Parathyroid adenoma (tissue), 2 donors: ENCODE measurements around the gene RBP4.

ENCODE experiments used
- H2AFZ ChIP-seq: fragments of 300-600 bp; sonication (generic); one replicate; pipeline ENCODE4 v1.7.0; 2017; ENCODE audit warnings: antibody characterized with exemption, mild to moderate bottlenecking
- H3K27ac ChIP-seq: fragments of 300-600 bp; sonication (generic); one replicate; pipeline ENCODE4 v1.7.0; 2017
- H3K27me3 ChIP-seq: fragments of 300-600 bp; sonication (generic); one replicate; pipeline ENCODE4 v1.7.0; 2017; ENCODE audit warnings: low read length; ENCODE audit not compliant: control insufficient read depth, insufficient read depth
- H3K36me3 ChIP-seq: fragments of 300-600 bp; sonication (generic); one replicate; pipeline ENCODE4 v1.7.0; 2017; ENCODE audit warnings: low read length; ENCODE audit not compliant: control insufficient read depth, insufficient read depth
- H3K4me1 ChIP-seq: fragments of 300-600 bp; sonication (generic); one replicate; pipeline ENCODE4 v1.7.0; 2017; ENCODE audit warnings: control low read depth
- H3K4me2 ChIP-seq: fragments of 300-600 bp; sonication (generic); one replicate; pipeline ENCODE4 v1.7.0; 2017; ENCODE audit warnings: low read length
- H3K4me3 ChIP-seq: fragments of 300-600 bp; sonication (generic); one replicate; pipeline ENCODE4 v1.7.0; 2017; ENCODE audit warnings: low read depth, low read length
- H3K79me2 ChIP-seq: fragments of 300-600 bp; sonication (generic); one replicate; pipeline ENCODE4 v1.7.0; 2017; ENCODE audit warnings: control low read depth
- H3K9ac ChIP-seq: fragments of 300-600 bp; sonication (generic); one replicate; pipeline ENCODE4 v1.7.0; 2017; ENCODE audit warnings: mild to moderate bottlenecking
- H3K9me3 ChIP-seq: fragments of 300-600 bp; sonication (generic); one replicate; pipeline ENCODE4 v1.7.0; 2017; ENCODE audit warnings: low read length; ENCODE audit not compliant: control insufficient read depth
- CTCF ChIP-seq: fragments of 300-600 bp; sonication (generic); IDR thresholded peaks from one replicate; pipeline ENCODE4 v1.7.0; 2017; ENCODE audit warnings: antibody characterized with exemption, mild to moderate bottlenecking
- donor health status: primary hyperparathyroidism.

RBP4 gene

GRCh38 chr10:93593749-93594148 is 7.3 kb downstream of the RBP4 start:
- Histone ChIP-seq H3K79me2 (no peaks in the 10 kb centered on the region), H3K4me3 (no peak overlapping the region), H3K27me3 (no peaks in the 10 kb centered on the region), H2AFZ (no peak overlapping the region), H3K9me3 (no peaks in the 10 kb centered on the region), H3K4me1 (no peaks in the 10 kb centered on the region), H3K27ac (no peak overlapping the region), H3K36me3 (no peaks in the 10 kb centered on the region), H3K4me2 (no peak overlapping the region), H3K9ac (no peak overlapping the region)
- no peak for TF ChIP-seq CTCF

- TF ChIP-seq CTCF, result no peak
- Histone ChIP-seq H3K27ac (no peak overlapping the region), H3K27me3 (no peaks in the 10 kb centered on the region), H3K36me3 (no peaks in the 10 kb centered on the region), H3K9ac (no peak overlapping the region), H2AFZ (no peak overlapping the region), H3K4me2 (no peak overlapping the region), H3K4me3 (no peak overlapping the region), H3K9me3 (no peaks in the 10 kb centered on the region), H3K4me1 (no peaks in the 10 kb centered on the region), H3K79me2 (no peaks in the 10 kb centered on the region)
Measured at GRCh38 chr10:93593254-93593653, 7.8 kb downstream of the RBP4 start.

- H3K79me2 ChIP-seq, result no peaks in the 10 kb centered on the region
- no peak for TF ChIP-seq CTCF
- H3K27ac ChIP-seq, result no peak overlapping the region
- H3K9ac ChIP-seq, result no peak overlapping the region
- no peak overlapping the region for H3K4me2 ChIP-seq
- H3K4me1 ChIP-seq, result no peaks in the 10 kb centered on the region
- H3K27me3 ChIP-seq, result no peaks in the 10 kb centered on the region
- no peaks in the 10 kb centered on the region for H3K36me3 ChIP-seq
- no peaks in the 10 kb centered on the region for H3K9me3 ChIP-seq
- H3K4me3 ChIP-seq, result no peak overlapping the region
- H2AFZ ChIP-seq, result no peak overlapping the region
Measured at GRCh38 chr10:93591065-93591808, 9.8 kb downstream of the RBP4 start.

- Histone ChIP-seq H3K4me3 (no peak overlapping the region), H3K27ac (no peak overlapping the region)
- TF ChIP-seq CTCF, result no peak
Measured at GRCh38 chr10:93590638-93591037, 10.4 kb downstream of the RBP4 start.

More at GRCh38 chr10:93590638-93591037, 10.4 kb downstream of the RBP4 start:
- no peaks in the 10 kb centered on the region for H3K4me1 ChIP-seq
- no peak overlapping the region for H2AFZ ChIP-seq
- H3K27me3 ChIP-seq, result no peaks in the 10 kb centered on the region
- H3K36me3 ChIP-seq, result no peaks in the 10 kb centered on the region
- no peaks in the 10 kb centered on the region for H3K79me2 ChIP-seq
- no peak overlapping the region for H3K9ac ChIP-seq
- no peaks in the 10 kb centered on the region for H3K9me3 ChIP-seq
- no peak overlapping the region for H3K4me2 ChIP-seq
